HEK293 (cell line): ENCODE data around the gene TCEA3.

ENCODE experiments used
- BCL11B ChIP-seq: fragments of 450-650 bp; formaldehyde crosslinking; IDR thresholded peaks from 2 replicates; pipeline ENCODE4 v1.5.1; 2016; ENCODE audit warnings: low read depth, missing biosample characterization, missing genetic modification characterization
- CTCF ChIP-seq: fragments of 450-650 bp; formaldehyde crosslinking; IDR thresholded peaks from 2 replicates; pipeline ENCODE4 v1.5.1; 2016; ENCODE audit warnings: missing biosample characterization, missing genetic modification characterization
- EGR2 ChIP-seq: fragments of 450-650 bp; formaldehyde crosslinking; IDR thresholded peaks from 2 replicates; pipeline ENCODE4 v1.5.1; 2016; ENCODE audit warnings: low read depth, missing biosample characterization, missing genetic modification characterization
- GLIS2 ChIP-seq: fragments of 450-650 bp; formaldehyde crosslinking; IDR thresholded peaks from 2 replicates; pipeline ENCODE4 v1.5.1; 2016; ENCODE audit warnings: missing biosample characterization, missing genetic modification characterization
- IKZF3 ChIP-seq: fragments of 450-650 bp; IDR thresholded peaks from 2 replicates; pipeline ENCODE4 v1.5.0; 2018; ENCODE audit warnings: missing biosample characterization, mild to moderate bottlenecking, missing genetic modification characterization, moderate library complexity
- KLF7 ChIP-seq: fragments of 450-650 bp; formaldehyde crosslinking; IDR thresholded peaks from 2 replicates; pipeline ENCODE4 v1.5.1; 2016; ENCODE audit warnings: missing biosample characterization, missing genetic modification characterization, borderline replicate concordance
- MYNN ChIP-seq: fragments of 450-650 bp; formaldehyde crosslinking; IDR thresholded peaks from 2 replicates; pipeline ENCODE4 v1.5.1; 2016; ENCODE audit warnings: missing biosample characterization, missing genetic modification characterization, borderline replicate concordance
- OSR2 ChIP-seq: fragments of 450-650 bp; formaldehyde crosslinking; IDR thresholded peaks from 2 replicates; pipeline ENCODE4 v1.5.1; 2016; ENCODE audit warnings: missing biosample characterization, missing genetic modification characterization
- PATZ1 ChIP-seq: fragments of 450-650 bp; formaldehyde crosslinking; IDR thresholded peaks from 2 replicates; pipeline ENCODE4 v1.5.1; 2016; ENCODE audit warnings: missing biosample characterization, missing genetic modification characterization
- PBX3 ChIP-seq: sonication (generic); formaldehyde crosslinking; IDR thresholded peaks from 2 replicates; pipeline ENCODE4 v1.8.1; 2022; ENCODE audit warnings: mild to moderate bottlenecking, moderate library complexity, missing genetic modification reagents
- PRDM4 ChIP-seq: fragments of 450-650 bp; formaldehyde crosslinking; IDR thresholded peaks from 2 replicates; pipeline ENCODE4 v1.5.1; 2017; ENCODE audit warnings: missing biosample characterization, missing genetic modification characterization
- ZBTB17 ChIP-seq: fragments of 450-650 bp; formaldehyde crosslinking; IDR thresholded peaks from 2 replicates; pipeline ENCODE4 v1.5.1; 2016; ENCODE audit warnings: missing biosample characterization, missing genetic modification characterization
- ZBTB20 ChIP-seq: fragments of 450-650 bp; formaldehyde crosslinking; IDR thresholded peaks from 2 replicates; pipeline ENCODE4 v1.5.1; 2016; ENCODE audit warnings: missing biosample characterization, missing genetic modification characterization
- ZBTB26 ChIP-seq: fragments of 450-650 bp; formaldehyde crosslinking; optimal IDR thresholded peaks from 2 replicates; pipeline ENCODE3; 2016; ENCODE audit warnings: missing biosample characterization, mild to moderate bottlenecking, missing genetic modification characterization
- ZBTB8A ChIP-seq: fragments of 450-650 bp; formaldehyde crosslinking; IDR thresholded peaks from 2 replicates; pipeline ENCODE4 v1.5.1; 2016; ENCODE audit warnings: missing biosample characterization, missing genetic modification characterization
- ZFHX2 ChIP-seq: fragments of 450-650 bp; formaldehyde crosslinking; conservative IDR thresholded peaks from 2 replicates; pipeline ENCODE4 v1.5.1; 2016; ENCODE audit warnings: missing biosample characterization, missing genetic modification characterization
- ZIC2 ChIP-seq: fragments of 450-650 bp; formaldehyde crosslinking; IDR thresholded peaks from 2 replicates; pipeline ENCODE4 v1.5.1; 2016; ENCODE audit warnings: missing biosample characterization, missing genetic modification characterization
- ZNF140 ChIP-seq: fragments of 450-650 bp; formaldehyde crosslinking; IDR thresholded peaks from 2 replicates; pipeline ENCODE4 v1.5.1; 2016; ENCODE audit warnings: missing biosample characterization, missing genetic modification characterization
- ZNF175 ChIP-seq: fragments of 450-650 bp; formaldehyde crosslinking; IDR thresholded peaks from 2 replicates; pipeline ENCODE4 v1.5.1; 2016; ENCODE audit warnings: missing biosample characterization, missing genetic modification characterization
- ZNF266 ChIP-seq: fragments of 450-650 bp; formaldehyde crosslinking; IDR thresholded peaks from 2 replicates; pipeline ENCODE4 v1.5.1; 2016; ENCODE audit warnings: missing biosample characterization, missing genetic modification characterization, low read depth
- ZNF341 ChIP-seq: fragments of 450-650 bp; formaldehyde crosslinking; IDR thresholded peaks from 2 replicates; pipeline ENCODE4; 2016; ENCODE audit warnings: low read depth, missing biosample characterization, missing genetic modification characterization
- ZNF423 ChIP-seq: fragments of 450-650 bp; formaldehyde crosslinking; IDR thresholded peaks from 2 replicates; pipeline ENCODE4 v1.5.1; 2016; ENCODE audit warnings: missing biosample characterization, missing genetic modification characterization
- ZNF548 ChIP-seq: fragments of 450-650 bp; formaldehyde crosslinking; IDR thresholded peaks from 2 replicates; pipeline ENCODE4 v1.5.1; 2016; ENCODE audit warnings: missing biosample characterization, missing genetic modification characterization
- ZNF561 ChIP-seq: fragments of 450-650 bp; IDR thresholded peaks from 2 replicates; pipeline ENCODE4 v1.5.1; 2018; ENCODE audit warnings: missing biosample characterization, missing genetic modification characterization, borderline replicate concordance
- ZNF580 ChIP-seq: fragments of 450-650 bp; formaldehyde crosslinking; IDR thresholded peaks from 2 replicates; pipeline ENCODE4 v1.5.1; 2016; ENCODE audit warnings: missing biosample characterization, missing genetic modification characterization
- ZNF600 ChIP-seq: fragments of 450-650 bp; formaldehyde crosslinking; IDR thresholded peaks from 2 replicates; pipeline ENCODE4 v1.5.1; 2016; ENCODE audit warnings: missing biosample characterization, missing genetic modification characterization
- ZNF621 ChIP-seq: fragments of 450-650 bp; formaldehyde crosslinking; IDR thresholded peaks from 2 replicates; pipeline ENCODE4 v1.5.1; 2017; ENCODE audit warnings: missing biosample characterization, missing genetic modification characterization
- ZSCAN30 ChIP-seq: fragments of 450-650 bp; IDR thresholded peaks from 2 replicates; pipeline ENCODE4 v1.5.1; 2018; ENCODE audit warnings: missing biosample characterization, mild to moderate bottlenecking, missing genetic modification characterization, moderate library complexity
- ZSCAN4 ChIP-seq: fragments of 450-650 bp; formaldehyde crosslinking; IDR thresholded peaks from 2 replicates; pipeline ENCODE4 v1.5.1; 2017; ENCODE audit warnings: missing biosample characterization, missing genetic modification characterization

The TCEA3 gene

GRCh38 chr1:23370709-23371584 lies 53.6 kb downstream of the TCEA3 start (continued):
- 0 out of 2 replicates have a peak, but pooled peaks have one; percentile 31 for TF ChIP-seq ZBTB17
- TF ChIP-seq ZIC2 (tag by site-specific recombination) = peak; percentile 92
- TF ChIP-seq ZNF266 (tag by site-specific recombination) = no peak
- TF ChIP-seq GLIS2 (tag by site-specific recombination) = peak; percentile 51
- TF ChIP-seq ZNF621 (tag by site-specific recombination) = no peak
- 0 out of 2 replicates have a peak, but pooled peaks have one; percentile 9 for TF ChIP-seq IKZF3 (tag by site-specific recombination)
- TF ChIP-seq BCL11B (tag by site-specific recombination) = peak; percentile 54; the same call in 1 of the 2 replicates
- no peak for TF ChIP-seq MYNN (tag by site-specific recombination)
- TF ChIP-seq ZBTB26 (tag by site-specific recombination) = no peak
- peak; percentile 68 for TF ChIP-seq CTCF (tag by site-specific recombination)
- no peak for TF ChIP-seq ZSCAN4 (tag by site-specific recombination)
- TF ChIP-seq ZNF140 (tag by site-specific recombination) = no peak
- 0 out of 2 replicates have a peak, but pooled peaks have one; percentile 9 for TF ChIP-seq OSR2
- peak; percentile 53; the same call in 1 of the 2 replicates for TF ChIP-seq ZNF561
- no peak for TF ChIP-seq ZNF548
- peak; percentile 66; the same call in 1 of the 2 replicates for TF ChIP-seq ZNF341 (tag by site-specific recombination)
- TF ChIP-seq ZNF423 (tag by site-specific recombination) = peak; percentile 83
- 0 out of 2 replicates have a peak, but pooled peaks have one; percentile 23 for TF ChIP-seq PBX3 (CRISPR knock-in tag)
- no peak for TF ChIP-seq ZNF175 (tag by site-specific recombination)
- peak; percentile 30; the same call in 1 of the 2 replicates for TF ChIP-seq KLF7 (tag by site-specific recombination)
- peak; percentile 49 for TF ChIP-seq PRDM4 (tag by site-specific recombination)
- no peak for TF ChIP-seq ZNF580 (tag by site-specific recombination)
- TF ChIP-seq EGR2 (tag by site-specific recombination) = peak; percentile 60
- TF ChIP-seq ZSCAN30 (tag by site-specific recombination) = peak; percentile 63; the same call in 1 of the 2 replicates
- peak; percentile 50; the same call in 1 of the 2 replicates for TF ChIP-seq PATZ1 (tag by site-specific recombination)
- peak; percentile 92 for TF ChIP-seq ZBTB8A (tag by site-specific recombination)
- peak; percentile 71 for TF ChIP-seq ZFHX2 (tag by site-specific recombination)
- peak; percentile 54; the same call in 1 of the 2 replicates for TF ChIP-seq ZNF600 (tag by site-specific recombination)
- TF ChIP-seq ZBTB20 (tag by site-specific recombination) = peak; percentile 85
- TF ChIP-seq, all 188 proteins: peak for 25
